HPDE6-E6E7 (cell line): ENCODE data around the gene KCNMA1.

Source experiments
- DNase-seq: peaks from one replicate; pipeline ENCODE4 v3.0.0; 2011; ENCODE audit warnings: missing footprints; ENCODE audit errors: extremely low spot score

KCNMA1 gene

DNA sequence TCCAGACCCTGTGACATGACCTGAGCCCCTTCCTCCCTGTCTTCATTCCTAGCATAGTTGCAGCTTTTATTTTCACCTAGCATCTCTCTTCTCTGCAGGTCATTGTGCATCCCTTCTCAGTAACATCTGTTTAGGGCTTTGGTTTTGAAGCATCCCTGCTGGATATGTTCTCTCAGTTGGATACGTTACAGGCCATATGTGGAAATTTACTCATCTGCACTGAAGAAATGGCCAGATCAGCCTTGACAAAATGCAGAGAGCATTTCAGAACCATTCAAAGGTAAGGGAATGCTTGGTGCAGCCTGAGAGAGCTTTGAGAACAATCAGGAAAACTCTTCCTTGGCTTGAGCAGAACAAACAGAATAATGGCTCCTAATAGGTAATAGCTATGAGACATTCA is 647.0 kb downstream of the KCNMA1 start:
- DNase-seq = no peak

DNA sequence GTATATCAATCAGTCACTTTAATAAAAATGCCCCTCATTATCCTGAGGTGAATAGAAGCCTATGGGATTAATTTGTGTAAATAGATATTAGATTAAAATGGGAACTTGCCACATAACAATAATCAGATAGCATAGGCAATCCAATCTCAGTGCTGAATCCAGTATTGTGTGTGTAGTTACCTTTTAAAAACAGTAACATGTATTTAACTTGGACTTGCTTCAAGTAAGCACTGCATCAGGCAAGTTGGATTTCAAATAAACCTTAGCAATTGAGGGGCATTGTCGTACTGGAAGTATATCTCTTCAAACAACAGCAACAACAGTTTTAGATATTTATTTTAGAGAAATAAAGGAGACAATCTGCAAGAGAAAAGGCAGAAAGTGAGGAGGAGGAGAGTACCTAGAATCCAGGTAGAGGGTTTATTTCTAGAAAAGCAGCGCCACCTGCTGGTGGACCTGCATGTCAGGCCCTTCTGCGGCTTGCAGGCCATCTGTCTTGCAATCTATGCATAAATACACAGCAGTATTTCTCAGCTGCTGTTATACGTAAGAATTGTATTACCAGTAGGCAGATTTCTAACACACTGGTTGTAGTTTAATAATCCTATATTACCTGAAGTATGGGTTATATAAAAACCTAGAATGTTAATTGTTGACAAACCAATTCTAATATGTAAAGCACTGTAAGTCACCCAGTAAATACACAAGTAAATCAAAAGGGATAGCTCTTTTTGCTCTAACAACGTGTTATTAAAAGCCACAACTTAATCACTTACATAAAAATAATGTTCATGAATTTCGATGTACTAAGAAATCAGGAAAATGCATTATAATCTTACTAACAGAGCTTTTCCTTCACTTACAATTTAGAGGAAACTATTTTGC is 652.8 kb downstream of the KCNMA1 start:
- DNase-seq = peak; percentile 53

DNA sequence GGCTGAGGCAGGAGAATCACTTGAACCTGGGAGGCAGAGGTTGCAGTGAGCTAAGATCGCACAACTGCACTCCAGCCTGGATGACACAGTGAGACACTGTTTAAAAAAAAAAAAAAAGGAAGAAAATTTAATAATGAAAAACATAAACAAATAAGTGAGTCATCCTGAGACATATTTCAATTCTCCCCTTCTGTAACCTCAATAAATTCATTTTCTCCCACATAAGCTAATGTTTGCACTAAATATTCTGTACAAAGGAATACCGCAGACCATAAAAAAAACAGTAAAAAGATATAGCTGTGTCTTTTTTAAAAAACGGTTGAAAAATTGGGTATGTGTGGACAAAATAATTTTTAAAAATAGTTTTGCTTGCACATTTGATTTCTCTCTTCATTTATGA is 654.0 kb downstream of the KCNMA1 start:
- DNase-seq = no peak

DNA sequence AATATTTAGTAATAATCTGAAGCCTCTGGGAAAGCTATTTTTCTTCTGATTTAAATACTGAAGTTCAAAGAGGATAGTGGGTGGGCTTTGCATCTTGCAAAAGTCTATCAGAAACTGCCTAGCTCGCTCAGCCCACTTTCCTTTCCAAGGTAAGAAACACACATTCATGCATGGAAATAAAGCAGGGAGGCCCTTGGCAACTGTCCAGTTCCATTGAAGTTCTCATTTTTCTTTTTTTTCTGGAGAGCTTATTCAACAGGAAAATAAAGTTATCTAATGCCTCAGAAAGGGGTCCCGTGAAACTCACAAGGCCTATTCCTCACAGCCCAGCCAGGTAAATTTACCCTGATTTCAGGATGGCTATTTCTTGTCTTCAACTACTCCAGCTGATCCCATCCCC is 654.9 kb downstream of the KCNMA1 start:
- DNase-seq = no peak

DNA sequence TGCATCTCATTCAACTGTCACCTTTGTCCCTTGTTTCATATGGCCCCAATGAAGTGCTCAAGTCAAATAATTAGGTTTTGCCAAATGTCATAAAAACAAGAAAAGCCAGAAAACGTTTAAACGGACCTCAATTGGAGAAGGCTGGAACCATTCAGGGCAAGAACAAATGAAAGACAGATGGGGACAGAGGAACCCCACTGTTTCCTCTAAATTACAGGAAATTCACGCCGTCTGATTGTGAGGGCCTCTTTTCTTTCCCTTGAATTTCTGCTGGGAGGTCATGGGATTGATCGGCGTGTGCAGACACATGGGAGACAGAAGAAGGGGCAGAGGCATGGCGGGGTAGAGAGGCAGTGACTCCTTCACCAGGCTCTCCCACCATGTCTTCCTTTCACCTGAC is 656.4 kb downstream of the KCNMA1 start:
- no peak for DNase-seq

DNA sequence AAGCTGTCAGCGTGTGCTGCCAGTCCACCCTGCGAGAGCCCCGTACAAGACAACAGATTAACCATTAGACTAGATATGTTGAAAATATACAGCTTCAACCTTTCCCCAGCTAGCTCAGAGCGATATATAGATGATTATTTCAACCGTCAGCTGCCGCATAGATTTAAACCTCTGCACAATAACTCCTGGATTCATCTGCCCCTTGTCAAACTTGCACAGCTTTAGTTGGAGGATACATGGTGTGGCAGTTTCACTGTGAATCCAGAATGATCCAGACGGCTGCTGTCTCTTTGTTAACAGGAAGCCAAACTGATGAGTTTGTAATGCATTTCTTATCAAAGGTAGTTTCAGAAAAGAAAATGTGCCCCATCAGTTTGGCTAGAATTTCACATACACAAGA is 659.7 kb downstream of the KCNMA1 start:
- no peak for DNase-seq

DNA sequence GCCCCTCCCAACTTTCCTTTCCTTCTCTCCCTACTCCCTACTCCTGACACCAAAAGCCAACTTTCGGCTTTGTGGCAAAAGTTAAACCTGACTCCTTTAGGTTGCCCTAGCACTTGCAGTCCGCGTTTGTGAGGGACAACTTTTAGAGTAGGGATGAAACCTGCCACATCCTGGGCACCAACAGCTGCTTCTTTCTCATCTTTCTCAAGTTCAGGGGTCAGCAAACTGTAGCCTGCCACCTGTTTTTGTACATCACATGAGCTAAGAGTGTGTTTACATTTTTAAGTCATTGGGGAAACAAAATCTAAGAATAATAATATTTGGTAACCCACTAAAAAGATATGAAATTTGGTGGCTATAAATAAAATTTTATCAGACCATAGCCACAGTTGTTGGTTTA is 660.6 kb downstream of the KCNMA1 start:
- DNase-seq = no peak

DNA sequence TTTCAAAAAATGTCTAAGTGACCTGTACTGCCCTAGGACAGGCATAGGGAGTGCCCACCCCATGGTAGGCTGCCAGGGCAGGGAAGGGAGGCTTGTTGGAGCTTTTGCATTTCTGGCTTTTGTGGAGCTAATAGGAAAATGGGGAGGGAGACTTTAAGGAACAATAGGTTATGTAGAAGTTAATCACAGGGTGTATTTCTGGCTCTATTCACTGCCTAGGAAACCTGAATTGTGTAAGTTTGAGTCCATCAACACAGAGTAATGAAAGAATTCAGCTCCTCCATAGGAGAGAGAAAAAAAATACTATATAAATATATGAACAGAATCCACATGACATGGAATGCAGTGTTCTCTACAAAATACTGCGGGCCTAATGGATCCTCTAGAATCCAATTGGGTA is 661.5 kb downstream of the KCNMA1 start:
- no peak for DNase-seq

DNA sequence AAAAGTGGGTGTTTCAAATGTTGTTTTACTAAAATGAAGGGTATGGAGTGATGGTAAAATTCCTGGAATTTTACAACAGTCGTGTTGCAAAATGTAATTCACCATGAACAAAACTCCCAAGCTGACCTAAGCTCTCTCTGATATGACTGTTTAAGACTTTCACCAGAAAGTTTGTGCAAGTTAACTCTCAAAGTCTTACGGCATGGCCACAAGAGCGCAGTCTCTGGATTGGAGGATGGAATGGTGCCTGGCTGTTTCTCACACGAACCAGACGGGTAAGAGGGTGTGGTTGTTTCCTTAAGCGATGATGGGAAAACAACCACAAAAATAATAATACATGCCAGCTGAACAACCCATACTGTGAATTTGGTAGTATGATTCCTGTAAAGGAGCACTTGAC is 662.5 kb downstream of the KCNMA1 start:
- DNase-seq = no peak

DNA sequence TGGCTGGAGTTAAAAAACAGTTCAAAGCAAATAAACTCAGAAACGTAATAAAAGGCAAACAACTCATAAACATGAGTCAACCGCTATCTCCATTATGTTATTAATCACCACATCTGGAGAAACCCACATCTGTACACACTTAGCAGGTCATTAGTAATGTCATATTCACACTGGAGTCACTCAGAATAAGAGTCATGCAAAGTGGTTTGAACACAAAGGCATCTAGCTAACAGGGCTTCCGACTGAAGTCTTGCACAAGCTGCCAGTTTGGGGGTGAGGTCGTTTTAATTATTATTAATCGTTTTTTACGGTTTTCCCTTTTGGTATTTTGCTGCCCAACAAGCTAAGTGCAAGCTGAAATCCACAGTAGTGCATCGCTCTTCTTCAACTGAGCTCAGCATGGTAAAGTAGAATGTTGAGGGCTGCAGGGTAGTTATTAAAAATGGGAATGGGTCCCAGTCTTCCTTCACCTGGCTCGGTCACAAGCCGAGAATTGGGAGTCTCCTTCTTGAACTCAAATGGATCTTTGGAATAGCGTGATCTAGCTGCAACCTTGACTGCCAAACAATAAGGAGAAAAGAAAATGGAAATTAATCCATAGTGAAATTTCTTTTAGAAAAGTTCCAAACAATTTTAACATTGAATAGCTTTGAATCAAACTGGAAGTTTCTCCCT is 663.5 kb downstream of the KCNMA1 start:
- DNase-seq = no peak

DNA sequence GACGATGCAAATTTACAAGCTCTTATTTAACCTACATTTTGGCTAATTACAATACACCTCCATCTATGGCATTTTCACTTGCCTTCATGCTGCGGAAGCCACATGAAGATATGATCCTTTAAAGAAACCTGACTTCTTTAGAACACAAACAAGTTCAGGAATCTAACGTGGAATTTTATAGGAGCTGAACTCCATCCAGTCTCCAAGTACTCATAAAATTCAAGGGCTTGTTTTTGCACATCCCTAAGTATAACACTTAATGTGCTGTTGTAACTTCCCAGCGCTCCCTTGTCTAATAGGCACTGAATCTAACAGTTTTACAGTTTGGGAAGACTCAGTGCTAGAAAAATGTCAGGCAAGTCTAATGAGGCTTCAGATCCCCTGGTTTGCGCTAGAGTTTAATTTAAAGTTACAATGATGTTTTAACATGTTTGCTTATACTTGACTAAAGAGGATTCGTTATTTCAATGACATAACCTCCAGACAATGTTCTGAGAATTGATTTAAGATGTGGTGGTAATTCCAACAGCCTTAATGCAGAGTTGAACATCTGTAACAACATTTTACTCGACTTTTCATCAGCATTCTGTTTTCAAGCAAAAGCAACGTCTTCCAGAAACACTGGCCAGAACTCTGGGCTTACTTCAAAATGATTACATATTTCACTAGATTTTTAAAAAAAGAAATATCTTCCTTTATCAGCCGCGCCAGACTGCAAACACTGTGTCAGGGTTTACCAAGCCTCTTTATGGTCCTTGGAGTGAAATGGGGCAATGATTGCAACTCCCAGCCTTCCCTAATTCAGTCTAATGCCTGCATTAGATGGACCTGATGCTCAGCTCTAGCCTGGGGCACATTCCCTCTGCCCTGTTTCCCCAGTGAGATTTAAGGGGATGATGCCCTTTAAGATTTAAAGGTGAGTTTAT is 664.3 kb downstream of the KCNMA1 start:
- no peak for DNase-seq

DNA sequence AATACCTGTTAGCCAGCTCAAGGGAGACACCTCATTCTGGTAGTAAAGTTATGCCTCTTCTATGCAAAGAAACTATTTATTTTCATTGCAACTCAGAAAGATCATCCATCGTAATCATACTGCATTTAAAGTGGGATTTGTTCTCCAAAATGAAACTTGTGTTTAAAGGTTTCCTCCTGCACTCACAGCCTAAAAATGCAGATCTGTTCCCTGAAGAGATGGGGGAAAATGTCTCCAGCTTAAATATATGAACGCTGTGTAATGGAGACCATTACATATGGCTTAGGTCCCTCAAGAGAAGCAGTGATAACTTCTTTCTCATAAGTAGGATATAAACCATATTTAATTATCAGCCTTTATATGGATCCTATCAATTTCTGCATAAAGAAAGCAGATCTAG is 665.1 kb downstream of the KCNMA1 start:
- no peak for DNase-seq

DNA sequence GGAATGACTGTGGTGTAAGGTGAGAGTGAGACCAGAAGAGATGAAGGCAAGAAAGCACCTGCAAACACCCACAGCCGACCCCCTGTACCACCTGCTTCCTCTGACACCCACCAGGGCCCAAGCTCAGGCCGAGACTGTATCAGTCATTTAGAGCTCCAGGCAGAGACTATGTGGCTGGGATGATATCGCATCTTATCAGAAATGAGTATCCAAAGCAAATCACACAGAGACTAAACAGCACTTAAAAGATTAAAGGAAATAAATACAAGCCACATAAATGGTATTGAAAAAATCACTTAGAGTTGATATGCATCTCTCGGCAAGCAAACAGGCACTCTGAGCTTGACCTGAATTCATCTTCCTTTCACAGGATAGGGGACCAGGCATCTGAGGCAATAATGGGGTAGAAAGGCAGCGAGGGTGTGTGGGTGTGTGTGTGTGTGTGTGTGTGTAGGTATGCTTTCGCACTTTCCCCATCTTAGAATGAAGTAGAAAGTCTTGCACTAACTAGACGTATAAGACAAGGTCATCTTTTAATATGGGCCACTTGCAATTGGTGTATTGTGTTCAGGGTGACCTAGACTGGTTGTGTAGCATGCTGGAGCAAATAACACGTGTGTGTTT is 665.9 kb downstream of the KCNMA1 start:
- no peak for DNase-seq

DNA sequence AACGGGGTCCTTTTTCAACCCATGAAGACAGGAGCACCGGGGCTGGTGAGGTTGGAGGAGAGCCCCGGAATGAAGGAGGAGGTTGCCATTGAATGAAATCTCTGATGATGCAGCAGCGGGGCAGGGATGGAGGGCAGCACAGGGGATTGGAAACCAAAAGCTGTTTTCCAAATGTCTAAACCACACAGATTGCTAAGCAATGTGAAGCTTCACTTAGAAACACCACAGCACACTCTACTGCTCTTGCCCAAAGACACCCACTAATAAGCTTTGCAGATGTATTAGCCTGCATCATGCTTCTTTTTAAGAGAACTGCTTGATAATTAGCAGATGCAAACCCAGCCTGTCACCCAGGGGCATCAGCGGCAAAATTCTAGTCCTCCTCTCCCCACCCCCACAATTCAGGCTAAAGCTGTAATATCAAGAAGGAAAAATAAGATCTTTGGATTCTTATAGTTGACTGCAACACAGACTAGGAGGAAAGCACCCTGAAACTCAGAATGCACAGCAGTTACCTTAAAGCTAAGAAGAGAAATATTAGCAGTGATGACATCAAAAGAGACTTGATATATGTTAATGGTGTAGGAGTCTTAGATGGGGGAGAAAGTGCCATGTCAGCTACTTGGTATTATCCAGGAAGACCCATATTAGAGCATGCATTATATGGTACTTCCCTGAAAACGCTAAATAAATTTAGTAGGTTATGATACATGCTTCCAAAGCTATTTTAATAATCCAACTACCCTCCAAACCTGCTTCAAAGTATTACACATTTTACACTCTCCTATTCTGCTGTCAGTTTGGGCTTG is 666.7 kb downstream of the KCNMA1 start:
- DNase-seq = no peak

DNA sequence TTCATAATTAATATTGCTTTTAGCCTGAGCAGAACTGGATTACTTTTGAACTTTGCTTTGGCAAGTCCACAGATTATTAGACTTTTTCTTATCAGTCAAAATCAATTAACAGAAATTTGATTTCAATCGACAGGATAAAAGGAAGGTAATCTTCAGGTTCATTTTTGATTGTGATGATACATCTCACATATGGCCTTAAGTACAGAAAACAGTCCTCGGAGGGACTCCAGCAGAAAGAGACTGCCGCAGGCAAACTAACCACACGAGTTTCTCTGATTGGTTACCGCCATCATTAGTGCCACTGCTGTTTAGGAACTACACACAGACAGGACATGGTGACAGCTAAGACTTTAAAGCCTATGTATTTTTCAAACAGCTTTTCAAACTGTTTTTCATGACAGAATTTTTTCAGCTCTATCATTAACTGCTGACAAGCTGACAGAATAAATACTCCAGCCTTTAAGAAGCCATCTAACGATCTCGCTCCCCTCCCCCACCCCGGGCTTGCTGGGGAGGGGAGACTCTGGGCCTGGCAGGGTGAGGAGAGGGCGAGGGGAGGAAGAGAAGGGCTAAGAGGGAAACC is 668.2 kb downstream of the KCNMA1 start:
- DNase-seq = no peak

DNA sequence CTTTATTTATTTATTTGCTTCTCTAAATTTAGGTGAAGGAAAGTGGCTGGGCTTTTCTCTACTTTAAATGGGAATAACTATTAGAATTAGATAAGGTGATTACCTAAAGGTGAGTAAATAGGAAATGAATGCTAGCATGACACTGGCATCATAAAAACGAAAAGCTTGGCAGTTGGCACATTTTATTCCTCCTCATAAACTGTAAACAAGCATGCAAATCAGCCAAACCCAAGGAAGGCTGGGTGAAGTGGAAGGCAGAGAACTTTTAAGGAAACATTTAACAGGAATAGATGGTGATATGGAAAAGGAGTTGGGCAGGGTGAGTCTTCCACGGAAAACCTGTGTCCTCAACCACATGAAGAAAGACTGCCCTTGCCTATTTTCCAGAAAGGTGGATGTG is 669.1 kb downstream of the KCNMA1 start:
- no peak for DNase-seq

DNA sequence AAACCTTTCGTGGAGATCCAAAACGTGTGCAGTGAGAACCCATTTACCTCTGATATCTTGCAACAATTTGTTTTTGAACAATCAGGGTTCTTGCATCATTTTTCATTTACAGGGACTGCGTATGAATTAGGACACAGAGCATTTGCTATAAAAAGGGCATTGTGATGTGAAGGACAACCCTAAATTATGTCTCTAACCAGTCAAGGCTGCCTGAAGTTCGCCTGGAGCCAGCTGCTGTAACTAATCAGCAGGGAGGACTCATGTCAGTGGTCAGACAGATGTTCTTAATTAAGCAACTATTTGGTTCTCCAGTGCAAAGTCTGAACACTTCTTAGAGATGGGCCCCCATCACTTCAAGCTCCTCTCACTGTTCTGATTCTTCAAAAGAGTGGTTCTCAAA is 674.8 kb downstream of the KCNMA1 start:
- no peak for DNase-seq

DNA sequence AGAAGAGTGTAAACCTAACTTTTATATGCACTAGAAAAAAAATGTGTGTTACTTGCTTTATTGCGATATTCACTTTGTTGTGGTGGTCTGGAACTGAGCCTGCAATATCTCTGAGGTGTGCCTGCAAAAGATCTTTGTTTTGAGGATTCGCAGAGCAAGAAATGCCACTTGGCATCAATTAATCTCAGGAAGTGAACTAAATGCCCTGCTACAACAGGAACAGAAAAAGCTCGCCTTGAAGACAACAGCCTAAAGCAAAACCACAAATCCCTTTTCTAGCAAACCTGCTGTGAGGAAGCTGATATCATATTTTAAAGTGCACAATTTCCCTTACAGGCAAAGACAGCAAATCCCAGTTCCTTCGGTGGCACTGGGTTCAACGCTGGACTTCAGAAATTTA is 675.8 kb downstream of the KCNMA1 start:
- no peak for DNase-seq

DNA sequence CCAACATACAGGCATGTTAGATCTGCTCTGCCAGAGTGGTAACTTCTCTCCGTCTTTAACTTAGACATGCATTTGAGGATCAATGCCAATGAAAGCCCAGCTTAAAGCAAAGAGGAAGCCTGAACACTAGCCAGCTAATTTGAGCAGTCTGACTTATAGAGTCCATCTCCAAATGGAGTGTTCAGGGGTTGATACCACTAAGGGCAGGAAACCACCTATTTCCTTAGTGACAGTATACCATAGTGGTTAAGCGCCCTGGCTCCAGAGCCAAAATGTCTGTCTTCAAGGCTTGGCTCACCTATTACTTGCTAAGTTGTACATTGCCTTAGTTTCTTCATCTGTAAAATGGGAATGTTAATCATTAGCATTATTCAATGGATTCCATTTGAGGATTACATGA is 678.5 kb downstream of the KCNMA1 start:
- no peak for DNase-seq

DNA sequence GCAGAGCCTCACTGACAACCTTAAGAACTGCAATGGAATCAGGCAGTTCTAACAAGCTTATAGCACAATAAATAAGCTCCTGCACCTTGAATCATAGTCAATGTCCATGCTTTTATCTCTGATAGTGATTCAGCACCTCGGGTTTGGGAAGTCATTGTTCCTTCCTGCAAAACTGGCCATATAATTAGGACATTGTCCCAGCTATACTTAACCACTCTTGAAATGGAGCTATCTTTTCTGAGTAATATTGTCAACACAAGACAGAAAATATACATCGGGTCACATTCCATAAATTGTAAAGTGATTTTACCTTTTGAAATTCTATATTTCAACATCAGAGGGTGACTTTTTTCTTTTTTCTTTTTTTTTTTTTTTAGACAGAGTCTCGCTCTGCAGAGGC is 682.8 kb downstream of the KCNMA1 start:
- DNase-seq = no peak

DNA sequence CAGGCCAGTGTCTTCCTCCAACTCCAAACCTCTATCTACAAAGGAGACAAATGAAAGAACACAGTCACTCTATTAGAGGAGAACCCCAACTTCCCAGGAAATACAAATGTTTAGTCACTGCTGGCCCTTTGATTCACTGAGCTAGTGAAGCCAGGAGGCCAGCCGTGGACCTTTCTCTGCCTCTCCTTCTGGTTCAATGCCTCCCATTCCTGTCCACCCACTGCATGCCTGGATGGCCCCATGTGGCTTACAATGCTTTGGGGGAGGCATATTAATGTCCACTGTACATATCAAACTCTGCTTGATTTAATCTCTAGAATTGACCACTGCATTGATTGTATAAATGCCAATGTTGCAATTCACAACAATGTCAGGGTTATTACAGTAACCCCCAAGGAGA is 687.3 kb downstream of the KCNMA1 start:
- DNase-seq = no peak
